ENCODE results near the gene COL17A1.
A peak's percentile ranks its signal among the peaks of the same experiment; 100 is the strongest.

The COL17A1 gene

DNA sequence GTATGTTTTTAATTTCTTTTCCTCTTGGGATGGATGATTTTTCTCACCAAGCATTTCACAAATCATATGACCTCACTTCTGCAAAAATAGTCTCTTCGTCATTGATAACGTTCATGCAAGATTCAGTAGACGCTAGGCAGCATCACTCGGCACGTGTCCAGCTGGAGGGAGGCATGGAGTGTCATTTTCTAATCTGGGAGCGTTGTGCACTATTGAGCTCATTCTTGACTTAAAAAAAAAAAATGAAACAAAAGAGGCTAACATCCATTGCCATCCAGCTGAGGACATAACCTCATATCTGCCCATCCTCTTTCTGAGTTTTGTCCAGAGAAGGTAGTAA, 56.2 kb downstream of the COL17A1 start:
- DNase-seq: no peak

DNA sequence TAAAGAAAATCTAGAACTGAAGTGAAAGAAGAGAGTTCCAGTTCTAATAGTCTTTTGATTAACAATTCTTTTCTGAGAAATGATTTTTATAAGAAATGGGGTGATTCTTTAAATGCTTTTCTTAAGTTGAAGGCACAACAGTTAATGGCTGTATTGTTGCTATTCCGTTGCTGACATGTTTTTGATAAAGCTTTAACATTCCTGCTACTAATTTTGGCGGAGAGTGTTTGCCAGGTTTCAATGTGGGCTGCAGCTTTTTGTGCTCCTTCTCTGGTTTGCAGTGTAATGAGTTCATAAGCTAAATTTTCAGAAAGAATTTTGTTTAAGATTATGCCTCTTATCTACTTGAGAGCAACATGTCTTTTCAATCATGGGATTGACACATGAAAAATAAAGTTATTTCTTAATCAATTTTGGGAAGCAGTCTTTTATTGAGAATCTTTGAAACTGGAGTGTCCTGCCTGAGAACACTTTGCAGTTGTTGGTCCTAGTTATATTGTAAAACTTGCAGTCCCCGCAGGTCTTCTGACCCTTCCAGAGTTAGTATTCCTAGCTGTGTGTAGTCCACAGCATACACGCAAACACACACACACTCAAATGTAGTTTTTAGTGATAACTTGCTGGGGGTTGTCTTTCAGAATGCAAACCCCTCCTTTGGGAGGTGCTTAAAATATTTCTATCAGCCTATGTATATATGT, 56.7 kb downstream of the COL17A1 start:
- DNase-seq: no peak

DNA sequence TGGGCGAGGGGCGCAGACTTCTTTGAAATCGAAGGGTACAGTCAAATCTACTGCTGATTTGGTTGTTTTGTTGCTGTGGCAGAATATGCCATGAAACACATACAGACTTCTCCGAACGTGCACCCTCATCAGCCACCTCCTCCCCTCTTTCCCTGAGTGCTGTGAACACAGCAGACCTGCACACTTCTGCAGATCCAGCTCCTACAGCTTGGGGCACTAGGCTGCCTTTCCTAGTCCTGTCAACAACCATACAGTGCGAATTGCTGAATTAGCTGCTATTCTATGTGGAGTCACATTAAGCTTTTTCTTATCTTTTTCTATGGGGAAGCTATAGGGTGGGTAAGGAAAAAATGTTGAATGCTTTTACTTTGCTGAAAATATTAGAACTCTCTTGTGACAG, 57.5 kb downstream of the COL17A1 start:
- DNase-seq: peak in 1 of 2 donors; percentile 13

DNA sequence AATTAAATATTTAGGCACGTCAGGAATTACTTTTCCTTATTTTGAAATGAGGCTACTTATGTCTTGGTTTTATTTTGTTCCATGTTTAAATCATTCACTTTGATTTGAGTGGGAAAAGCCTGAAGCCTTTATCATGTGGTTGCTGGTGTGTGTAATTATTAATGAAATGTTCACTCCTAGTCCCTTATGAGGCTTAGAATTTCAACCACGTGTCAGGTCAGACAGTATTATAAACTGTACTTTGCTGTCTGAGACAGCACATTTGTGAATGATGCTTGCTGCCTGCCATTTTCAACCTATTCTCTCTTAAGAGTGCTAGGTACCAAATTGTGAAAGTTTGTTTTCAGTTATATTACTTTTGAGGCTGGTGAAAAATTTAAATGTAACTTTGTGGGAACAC, 58.9 kb downstream of the COL17A1 start:
- DNase-seq: no peak

DNA sequence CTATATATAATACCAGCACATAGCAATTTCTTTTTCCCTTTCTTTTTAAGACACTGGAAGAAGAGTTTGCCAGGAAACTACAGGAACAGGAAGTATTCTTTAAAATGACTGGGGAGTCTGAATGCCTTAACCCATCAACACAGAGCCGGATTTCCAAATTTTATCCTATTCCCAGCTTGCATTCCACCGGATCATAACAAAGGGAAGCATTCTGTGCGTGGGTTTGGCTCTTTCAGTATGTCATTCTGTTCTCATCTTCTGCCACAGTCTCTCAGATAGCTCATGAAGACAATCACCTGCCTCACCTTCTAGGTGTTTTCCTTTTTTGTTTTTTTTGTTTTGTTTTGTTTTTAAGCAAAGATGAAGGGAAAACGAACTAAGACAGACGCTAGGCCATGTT, 60.2 kb downstream of the COL17A1 start:
- no peak for DNase-seq

DNA sequence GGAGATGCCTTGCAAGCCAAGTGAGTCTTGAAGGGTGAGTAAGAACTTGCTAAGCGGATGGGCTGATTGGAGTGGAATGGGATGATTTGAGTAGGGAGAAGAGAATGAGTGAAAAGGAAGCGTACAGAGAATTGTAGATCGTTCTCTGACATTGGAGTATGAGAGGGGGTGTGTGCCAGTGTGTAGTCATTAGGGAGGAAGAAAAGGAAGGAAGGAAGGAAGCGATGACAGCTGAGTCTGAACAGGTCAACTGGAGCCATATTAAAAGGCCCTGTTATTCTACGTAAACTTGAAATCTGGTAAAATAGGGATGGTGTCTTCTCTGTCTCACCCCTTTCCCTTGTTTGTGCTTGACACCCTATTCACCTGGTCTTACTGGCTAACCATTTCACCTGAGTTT, 63.7 kb downstream of the COL17A1 start:
- DNase-seq: no peak

DNA sequence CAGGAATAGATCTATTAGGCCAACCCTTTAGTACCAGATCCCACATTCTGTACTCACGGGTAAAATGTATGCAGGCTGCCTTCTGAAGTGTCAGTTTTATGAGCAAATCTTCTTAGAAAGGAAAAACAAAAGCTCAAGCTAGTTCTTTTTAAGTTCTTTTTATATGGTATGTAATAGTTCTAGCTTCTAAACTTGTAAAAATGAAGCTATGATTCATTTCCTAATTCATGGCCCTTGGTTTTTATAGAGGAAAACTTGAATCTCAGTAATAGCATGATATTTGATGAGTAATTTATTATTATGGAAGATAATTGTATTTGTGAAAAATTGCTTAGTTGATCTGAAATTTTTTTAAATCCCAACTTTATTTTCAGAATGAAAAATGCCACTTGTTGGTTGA, 64.4 kb downstream of the COL17A1 start:
- no peak for DNase-seq

DNA sequence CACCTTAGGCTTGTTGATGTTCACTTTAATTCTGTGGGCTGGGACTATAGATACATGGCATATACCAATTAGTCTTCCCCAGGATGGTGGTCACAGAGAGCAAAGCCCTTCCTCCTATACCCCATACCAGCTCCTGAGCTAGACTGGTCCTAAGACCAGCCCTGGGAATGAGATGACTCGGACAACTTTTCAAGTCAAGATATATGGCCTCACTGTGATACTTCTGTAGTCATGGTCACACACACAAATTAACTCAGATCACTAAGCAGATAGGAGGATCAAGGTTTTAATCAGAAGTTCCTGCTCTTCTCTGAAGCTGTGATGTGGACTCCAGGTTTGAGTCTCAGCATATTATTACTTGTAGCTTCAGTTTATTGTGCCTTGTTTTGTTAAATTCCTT, 65.7 kb downstream of the COL17A1 start:
- DNase-seq: no peak

DNA sequence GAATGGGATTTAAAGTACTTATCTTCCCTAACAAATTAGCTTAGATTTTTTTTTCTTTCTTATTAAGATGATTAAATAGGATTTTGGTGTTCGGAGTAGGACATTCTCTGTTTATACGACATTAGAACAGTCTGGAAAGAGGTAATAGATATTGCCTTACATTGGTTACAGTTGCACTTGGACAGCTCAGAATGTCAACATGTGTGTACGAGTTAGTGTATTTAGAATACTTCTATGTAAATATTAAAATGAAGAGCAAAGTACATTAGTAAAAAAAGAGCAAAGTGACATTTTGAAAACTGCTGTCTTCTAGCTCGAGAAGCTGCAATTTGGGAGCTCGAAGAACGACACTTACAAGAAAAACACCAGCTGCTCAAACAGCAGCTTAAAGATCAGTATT, 67.2 kb downstream of the COL17A1 start:
- no peak for DNase-seq

DNA sequence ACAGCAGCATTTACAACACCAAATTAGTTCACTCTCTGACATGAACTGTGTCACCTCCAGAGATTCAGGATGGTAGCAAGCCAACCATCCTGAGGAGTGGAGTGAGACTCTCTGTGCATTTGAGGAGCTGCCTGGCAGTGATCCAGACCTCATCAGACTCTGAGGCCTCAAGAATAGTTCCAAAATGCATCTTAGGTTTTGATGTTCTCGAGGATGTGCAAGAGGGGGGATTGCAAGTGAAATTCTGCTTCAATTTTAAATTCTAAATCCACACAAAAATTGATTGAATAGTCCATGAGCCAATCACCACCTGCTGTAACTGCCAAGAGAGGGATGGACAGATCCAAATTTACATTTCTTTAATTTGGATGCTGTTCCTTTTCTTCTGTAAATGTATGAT, 69.0 kb downstream of the COL17A1 start:
- DNase-seq: no peak

DNA sequence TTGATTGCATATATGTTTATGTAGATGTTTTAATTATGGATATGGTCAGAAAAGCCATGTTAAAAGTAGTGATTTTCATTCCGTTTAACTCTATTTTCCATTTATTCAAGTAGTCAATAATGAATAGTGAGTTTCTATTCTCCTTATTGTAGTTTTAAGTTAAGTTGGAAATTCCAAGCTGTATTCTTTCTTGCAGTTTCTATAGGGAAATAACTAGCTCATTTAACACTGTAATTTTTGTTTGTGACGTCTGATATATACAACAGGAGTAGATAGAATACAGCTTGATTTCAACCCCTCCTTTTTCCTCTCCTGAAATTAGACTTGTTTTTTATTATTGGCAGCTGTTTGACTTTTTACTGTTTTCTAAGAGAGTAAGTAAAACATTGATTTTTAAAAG, 71.5 kb downstream of the COL17A1 start:
- DNase-seq: no peak

DNA sequence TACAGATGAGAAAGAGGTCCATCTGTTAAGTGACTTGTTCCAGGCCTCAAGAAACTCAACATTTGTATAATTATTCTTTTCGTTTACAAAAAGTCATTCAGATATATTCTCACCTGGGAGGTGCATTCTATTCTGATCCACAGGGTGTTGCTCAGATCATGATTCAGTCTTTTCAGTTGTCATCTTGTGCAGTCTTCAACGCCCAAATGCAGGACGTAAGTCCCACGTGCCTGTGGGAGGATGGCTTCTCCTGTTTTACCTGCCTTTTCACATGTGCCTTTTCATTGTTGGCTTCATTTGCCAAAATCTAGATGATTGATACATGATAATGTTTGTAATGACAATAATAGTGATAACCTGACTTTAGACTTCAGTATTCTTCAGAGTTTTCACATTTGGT, 72.2 kb downstream of the COL17A1 start:
- no peak for DNase-seq

DNA sequence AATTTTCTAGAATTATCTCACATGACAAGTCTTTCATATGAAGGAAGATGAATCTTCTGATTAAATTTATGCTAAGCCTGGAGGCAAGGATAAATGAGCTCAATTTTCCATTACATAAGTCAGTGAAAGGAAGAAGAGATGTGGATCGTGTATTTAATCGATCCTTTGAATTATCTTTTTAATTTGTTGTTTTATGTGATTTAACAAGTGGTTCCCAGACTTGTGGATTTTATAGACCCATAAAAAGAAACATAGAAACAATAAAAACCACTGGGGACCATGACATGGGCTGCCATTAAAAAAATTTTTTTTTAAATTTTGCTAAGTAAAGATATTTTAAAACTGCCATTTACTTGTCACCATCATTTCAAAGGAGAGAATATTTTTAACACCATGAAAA, 73.8 kb downstream of the COL17A1 start:
- no peak for DNase-seq

DNA sequence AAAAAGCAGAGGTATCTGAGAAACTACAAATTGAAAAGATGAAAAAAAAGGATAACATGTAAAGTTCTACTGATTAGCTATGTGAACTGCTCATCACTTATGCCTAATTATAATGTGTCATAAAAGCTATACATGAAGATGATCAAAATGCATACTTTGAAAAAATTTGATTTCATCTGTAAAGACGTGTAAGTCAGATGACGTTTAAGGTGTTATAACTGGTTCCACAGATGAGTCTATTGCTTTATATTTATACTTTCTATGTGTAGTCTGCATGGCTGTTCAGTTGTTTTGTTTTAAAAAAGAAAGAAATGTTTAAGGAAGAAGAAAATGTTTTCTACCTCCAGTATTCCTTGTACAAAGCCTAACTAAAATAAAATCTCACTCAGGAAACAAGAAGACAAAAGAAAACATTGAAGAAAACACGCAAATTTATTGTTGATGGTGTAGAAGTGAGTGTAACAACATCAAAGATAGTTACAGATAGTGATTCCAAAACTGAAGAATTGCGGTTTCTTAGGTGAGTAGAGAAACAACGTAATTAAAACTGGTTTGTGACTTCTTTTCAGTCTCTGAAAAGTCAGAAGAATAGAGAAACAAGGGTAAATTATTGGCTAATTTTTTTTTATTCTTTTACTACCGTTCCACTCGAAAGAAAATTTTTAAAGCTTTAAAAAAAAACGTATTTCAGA, 80.4 kb downstream of the COL17A1 start:
- DNase-seq: no peak

DNA sequence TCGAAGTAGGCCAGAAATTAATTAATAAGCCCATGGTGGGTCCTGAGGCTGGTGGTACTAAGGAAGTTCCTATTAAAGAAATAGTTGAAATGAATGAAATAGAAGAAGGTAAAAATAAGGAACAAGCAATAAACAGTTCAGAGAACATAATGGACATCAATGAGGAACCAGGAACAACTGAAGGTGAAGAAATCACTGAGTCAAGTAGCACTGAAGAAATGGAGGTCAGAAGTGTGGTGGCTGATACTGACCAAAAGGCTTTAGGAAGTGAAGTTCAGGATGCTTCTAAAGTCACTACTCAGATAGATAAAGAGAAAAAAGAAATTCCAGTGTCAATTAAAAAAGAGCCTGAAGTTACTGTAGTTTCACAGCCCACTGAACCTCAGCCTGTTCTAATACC, 82.8 kb downstream of the COL17A1 start:
- no peak for DNase-seq

DNA sequence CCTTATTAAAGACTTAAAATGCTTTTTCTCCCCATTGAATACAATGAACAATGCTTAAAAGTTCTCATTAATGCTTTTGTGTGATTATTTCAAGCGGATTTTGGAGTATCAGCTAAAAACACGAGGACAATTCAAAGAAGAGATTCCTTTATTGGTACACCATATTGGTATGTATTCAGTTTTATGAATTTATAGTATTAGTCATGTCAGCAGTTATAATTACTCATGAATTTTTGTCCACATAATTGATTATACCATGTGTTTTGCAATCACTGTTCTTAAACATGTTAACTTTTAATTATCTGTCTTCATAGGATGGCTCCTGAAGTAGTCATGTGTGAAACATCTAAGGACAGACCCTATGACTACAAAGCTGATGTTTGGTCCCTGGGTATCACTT, 86.9 kb downstream of the COL17A1 start:
- DNase-seq: no peak

DNA sequence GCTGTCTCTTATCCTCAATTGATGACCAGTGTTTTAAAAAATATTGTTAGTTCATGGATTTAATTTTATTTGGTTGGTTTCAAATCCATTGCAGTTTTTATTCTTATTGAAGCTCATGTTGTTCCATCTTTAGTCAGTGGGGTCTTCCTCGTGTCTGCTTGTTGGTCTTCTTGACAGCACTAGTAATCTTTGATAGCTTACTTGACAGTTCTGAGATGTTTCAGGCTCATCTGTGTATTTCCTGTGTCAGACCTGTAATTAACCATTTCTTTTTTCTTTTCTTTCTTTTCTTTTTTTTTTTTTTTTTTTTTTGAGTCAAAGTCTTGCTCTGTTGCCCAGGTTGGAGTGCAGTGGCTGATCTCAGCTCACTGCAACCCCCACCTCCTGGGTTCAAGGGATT, 90.5 kb downstream of the COL17A1 start:
- DNase-seq: no peak

DNA sequence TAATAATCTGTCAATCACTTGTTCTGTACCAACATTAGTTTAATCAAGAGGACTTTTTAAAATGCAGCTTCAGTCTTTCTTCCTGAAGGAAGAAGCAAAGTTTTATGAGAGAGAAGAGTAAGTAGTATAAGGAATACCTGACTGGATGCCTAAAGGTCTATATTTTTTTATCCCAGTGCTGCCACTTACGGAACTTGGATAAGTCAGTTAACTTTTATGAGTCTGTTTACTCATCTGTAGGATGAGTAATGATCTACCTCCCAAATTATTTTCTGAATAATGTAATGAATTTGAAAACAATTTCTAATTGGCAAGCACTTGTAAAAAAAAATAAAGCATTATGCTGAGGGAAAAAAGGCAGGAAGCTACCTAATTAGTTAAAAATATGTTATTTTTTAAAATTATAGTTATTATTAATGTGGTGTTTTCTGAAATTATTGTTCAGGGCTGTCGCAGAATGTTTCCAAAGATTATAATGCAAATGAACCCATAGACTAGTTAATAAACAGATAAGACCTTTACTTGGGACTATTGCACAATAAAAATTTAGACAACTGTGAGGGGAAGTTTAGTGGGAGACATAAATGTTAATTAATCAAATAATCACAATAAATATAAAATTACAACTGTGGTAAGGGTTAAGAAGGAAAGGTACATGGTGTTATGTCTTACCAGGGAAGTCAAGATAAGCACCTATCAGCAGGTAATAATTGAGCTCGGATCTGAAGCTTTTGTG, 94.1 kb downstream of the COL17A1 start:
- DNase-seq: no peak

DNA sequence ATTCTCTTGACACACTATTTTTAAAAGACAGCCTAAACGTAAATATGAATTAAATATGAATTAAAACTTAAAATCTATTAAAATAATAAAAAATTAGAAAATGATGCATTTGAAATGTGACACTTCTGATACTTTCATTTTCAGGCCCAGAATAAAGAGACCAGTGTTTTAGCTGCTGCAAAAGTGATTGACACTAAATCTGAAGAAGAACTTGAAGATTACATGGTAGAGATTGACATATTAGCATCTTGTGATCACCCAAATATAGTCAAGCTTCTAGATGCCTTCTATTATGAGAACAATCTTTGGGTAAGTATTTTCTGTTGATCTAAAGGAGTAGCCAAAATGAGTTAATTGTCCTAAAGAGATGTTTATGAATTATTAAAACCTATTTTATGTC, 95.1 kb downstream of the COL17A1 start:
- DNase-seq: no peak

DNA sequence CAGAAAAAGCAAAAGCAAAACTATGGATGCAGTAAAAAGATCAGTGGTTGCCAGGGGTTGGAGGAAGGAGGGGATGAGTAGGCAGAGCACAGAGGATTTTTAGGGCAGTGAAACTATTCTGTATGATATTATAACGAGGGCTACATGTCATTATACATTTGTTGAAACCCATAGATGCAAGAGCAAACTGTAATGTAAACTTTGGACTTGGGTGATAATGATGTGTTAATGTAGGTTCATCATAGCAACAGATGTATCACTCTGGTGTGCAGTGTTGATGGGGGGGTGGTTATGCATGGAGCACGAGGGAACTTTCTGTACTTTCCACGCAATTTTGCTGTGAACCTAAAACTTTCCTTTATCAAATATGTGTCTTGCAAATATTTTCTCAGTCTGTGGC, 95.6 kb downstream of the COL17A1 start:
- DNase-seq: no peak

DNA sequence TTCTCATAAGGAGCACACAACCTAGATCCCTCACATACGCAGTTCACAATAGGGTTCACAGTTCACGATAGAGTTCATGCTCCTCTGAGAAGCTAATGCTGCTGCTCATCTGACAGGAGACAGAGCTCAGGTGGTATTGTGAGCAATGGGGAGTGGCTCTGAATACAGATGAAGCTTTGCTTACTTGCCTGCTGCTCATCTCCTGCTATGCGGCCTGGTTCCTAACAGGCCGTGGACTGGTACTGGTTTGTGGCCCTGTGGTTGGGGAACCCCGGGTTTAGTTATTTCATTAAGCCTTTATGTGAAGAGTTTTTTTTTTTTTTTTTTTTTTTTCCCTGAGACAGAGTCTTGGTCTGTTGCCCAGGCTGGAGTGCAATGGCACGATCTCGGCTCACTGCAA, 99.3 kb downstream of the COL17A1 start:
- DNase-seq: no peak

DNA sequence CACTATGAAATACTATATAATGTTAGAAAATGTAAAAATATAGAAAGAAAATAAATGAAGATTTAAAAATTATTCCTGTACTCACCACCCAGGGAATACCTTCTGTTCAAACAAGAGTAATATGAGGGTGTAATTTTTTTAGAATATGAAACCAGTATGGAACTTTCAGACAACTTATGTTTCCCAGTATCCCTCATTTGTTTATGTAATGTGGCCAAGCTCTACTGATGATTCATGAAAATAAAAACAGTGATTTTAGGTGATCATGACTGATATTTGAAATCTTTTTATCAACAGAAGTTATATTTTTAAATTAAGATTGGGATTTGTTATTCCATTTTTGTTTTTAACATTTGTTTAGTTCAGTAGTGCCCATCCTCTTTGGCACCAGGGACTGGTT, 100.0 kb downstream of the COL17A1 start:
- DNase-seq: no peak

DNA sequence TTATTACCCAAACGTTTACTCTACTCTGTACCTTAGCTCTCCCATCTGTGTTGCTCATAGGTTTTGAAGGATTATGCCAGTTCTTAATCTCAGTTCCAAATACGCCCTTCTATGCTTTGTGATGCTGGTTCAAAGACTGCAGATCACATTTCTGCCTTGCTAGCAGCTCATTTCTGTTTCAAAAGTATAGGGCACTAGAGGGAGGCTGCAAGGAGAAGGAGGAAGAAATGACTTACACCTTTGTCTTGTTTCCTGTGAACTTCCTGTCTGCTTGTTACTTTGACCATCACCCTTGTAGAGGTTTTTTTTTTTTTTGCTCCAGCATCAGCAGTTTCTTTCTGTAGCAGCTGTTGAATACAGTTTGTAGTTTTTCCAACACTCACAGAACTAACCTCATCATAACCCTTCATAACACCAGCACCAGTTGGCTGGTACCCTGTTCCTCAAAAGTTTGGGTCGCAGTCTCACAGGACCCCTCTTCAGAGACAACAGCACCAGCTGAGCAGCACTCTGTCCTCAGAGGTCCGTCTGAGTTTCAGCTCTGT, 102.2 kb downstream of the COL17A1 start:
- DNase-seq: no peak

DNA sequence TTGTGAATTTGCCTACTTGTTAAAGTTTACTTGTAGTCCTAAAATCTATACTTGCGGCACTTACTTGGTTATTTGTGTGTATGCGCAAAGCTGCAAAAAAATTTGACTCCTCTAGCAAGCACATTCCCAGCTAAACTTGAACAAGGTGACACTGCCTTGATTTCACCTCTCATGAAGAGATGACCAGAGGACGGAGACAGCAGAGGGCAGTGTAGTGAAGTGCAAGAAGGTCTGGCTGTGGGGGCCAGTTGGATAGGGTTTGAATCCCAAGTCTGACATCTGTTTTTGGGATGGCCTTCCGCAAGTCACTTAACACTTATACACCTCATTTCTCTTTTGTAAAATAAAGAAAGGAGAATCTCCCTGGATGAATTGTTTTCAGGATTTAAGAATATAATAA, 103.0 kb downstream of the COL17A1 start:
- DNase-seq: no peak
